Mesodermal cell (in vitro differentiated cells): ENCODE data around the gene TMOD1.

Source experiments
- H3K27ac ChIP-seq: 2 replicates; pipeline ENCODE4 v1.7.0; 2013; ENCODE audit warnings: mild to moderate bottlenecking, low read depth, low read length, moderate library complexity; ENCODE audit not compliant: severe bottlenecking
- H3K36me3 ChIP-seq: 2 replicates; pipeline ENCODE4 v1.7.1; 2013; ENCODE audit warnings: mild to moderate bottlenecking, low read length, moderate library complexity; ENCODE audit not compliant: control insufficient read depth, insufficient read depth
- H3K4me1 ChIP-seq: one replicate; pipeline ENCODE4 v1.7.1; 2013; ENCODE audit warnings: mild to moderate bottlenecking, low read length; ENCODE audit not compliant: insufficient read depth, control insufficient read depth, poor library complexity, severe bottlenecking
- H3K4me3 ChIP-seq: 2 replicates; pipeline ENCODE4 v1.7.0; 2013; ENCODE audit warnings: low read length, control low read depth, mild to moderate bottlenecking; ENCODE audit not compliant: insufficient read depth, poor library complexity, severe bottlenecking; ENCODE audit errors: extremely low read depth
- H3K9me3 ChIP-seq: 2 replicates; pipeline ENCODE4 v1.7.1; 2013; ENCODE audit warnings: mild to moderate bottlenecking, low read length, moderate library complexity; ENCODE audit not compliant: control insufficient read depth
- WGBS, 2 experiments: methylation state at CpG; one replicate each; pipeline ENCODE4 v1.1.5; 2013; ENCODE audit warnings: missing lambda C conversion rate in 2 of 2; ENCODE audit not compliant: insufficient coverage in 2 of 2; 5-methylcytosine and 5-hydroxymethylcytosine counted together

The TMOD1 gene

GRCh38 chr9:97548819-97549540 lies 47.5 kb downstream of the TMOD1 start:
- Histone ChIP-seq H3K4me1 (no peaks in the 10 kb centered on the region), H3K9me3 (no peaks in the 10 kb centered on the region), H3K36me3 (no peaks in the 10 kb centered on the region), H3K27ac (no peak overlapping the region), H3K4me3 (no peak overlapping the region)
- 72 to 100% methylated on average over 2 of the region's 3 CpGs for WGBS, 2 experiments

GRCh38 chr9:97550386-97550785 lies 48.9 kb downstream of the TMOD1 start:
- Histone ChIP-seq H3K9me3 (no peaks in the 10 kb centered on the region), H3K27ac (no peak overlapping the region), H3K4me3 (no peak overlapping the region), H3K4me1 (no peaks in the 10 kb centered on the region), H3K36me3 (no peaks in the 10 kb centered on the region)
- no CpG with 5 or more reads among the region's 1 CpG for WGBS, 2 experiments

- H3K36me3 ChIP-seq = no peaks in the 10 kb centered on the region
- no peaks in the 10 kb centered on the region for H3K4me1 ChIP-seq
- H3K4me3 ChIP-seq = no peak overlapping the region
- no peak overlapping the region for H3K27ac ChIP-seq
- H3K9me3 ChIP-seq = no peaks in the 10 kb centered on the region
- 100% methylated on average over 2 of the region's 5 CpGs; no CpG with 5 or more reads in 1 of the 2 experiments for WGBS, 2 experiments
Observed at GRCh38 chr9:97551308-97551707, 49.8 kb downstream of the TMOD1 start.

- 92 to 93% methylated on average over 6 of the region's 6 CpGs for WGBS, 2 experiments
- no peaks in the 10 kb centered on the region for H3K4me1 ChIP-seq
Observed at GRCh38 chr9:97553141-97553540, 51.7 kb downstream of the TMOD1 start.

GRCh38 chr9:97553841-97554240 lies 52.4 kb downstream of the TMOD1 start:
- Histone ChIP-seq H3K27ac (no peak overlapping the region), H3K9me3 (no peaks in the 10 kb centered on the region), H3K4me1 (no peaks in the 10 kb centered on the region), H3K4me3 (no peak overlapping the region), H3K36me3 (no peaks in the 10 kb centered on the region)
- 87 to 93% methylated on average over 4 of the region's 5 CpGs for WGBS, 2 experiments

More at GRCh38 chr9:97553141-97553540, 51.7 kb downstream of the TMOD1 start:
- Histone ChIP-seq H3K36me3 (no peaks in the 10 kb centered on the region), H3K27ac (no peak overlapping the region), H3K9me3 (no peaks in the 10 kb centered on the region), H3K4me3 (no peak overlapping the region)

GRCh38 chr9:97554566-97555075 lies 53.2 kb downstream of the TMOD1 start:
- H3K4me1 ChIP-seq = no peaks in the 10 kb centered on the region
- no peak overlapping the region for H3K27ac ChIP-seq
- H3K4me3 ChIP-seq = no peak overlapping the region
- no peaks in the 10 kb centered on the region for H3K36me3 ChIP-seq
- H3K9me3 ChIP-seq = no peaks in the 10 kb centered on the region
- 86 to 94% methylated on average over 4 to 6 of the region's 6 CpGs for WGBS, 2 experiments

GRCh38 chr9:97555164-97555563 lies 53.7 kb downstream of the TMOD1 start:
- no peak overlapping the region for H3K4me3 ChIP-seq
- H3K9me3 ChIP-seq = no peaks in the 10 kb centered on the region
- H3K36me3 ChIP-seq = no peaks in the 10 kb centered on the region
- 81 to 91% methylated on average over 10 to 11 of the region's 15 CpGs for WGBS, 2 experiments
- H3K4me1 ChIP-seq = no peaks in the 10 kb centered on the region
- H3K27ac ChIP-seq = no peak overlapping the region

- WGBS, 2 experiments = 94 to 96% methylated on average over 9 of the region's 10 CpGs
- Histone ChIP-seq H3K27ac (no peak overlapping the region), H3K36me3 (no peaks in the 10 kb centered on the region), H3K4me1 (no peaks in the 10 kb centered on the region), H3K4me3 (no peak overlapping the region), H3K9me3 (no peaks in the 10 kb centered on the region)
Observed at GRCh38 chr9:97556036-97556720, 54.7 kb downstream of the TMOD1 start.

- H3K36me3 ChIP-seq = no peaks in the 10 kb centered on the region
- H3K4me1 ChIP-seq = no peaks in the 10 kb centered on the region
- H3K9me3 ChIP-seq = no peaks in the 10 kb centered on the region
- 94 to 97% methylated on average over 10 of the region's 15 CpGs for WGBS, 2 experiments
- H3K27ac ChIP-seq = no peak overlapping the region
- H3K4me3 ChIP-seq = no peak overlapping the region
Observed at GRCh38 chr9:97556721-97557605, 55.5 kb downstream of the TMOD1 start.

- Histone ChIP-seq H3K27ac (no peak overlapping the region), H3K4me3 (no peak overlapping the region)
- WGBS, 2 experiments = 84 to 96% methylated on average over 4 to 6 of the region's 7 CpGs
Observed at GRCh38 chr9:97557606-97558095, 56.2 kb downstream of the TMOD1 start.

More at GRCh38 chr9:97557606-97558095, 56.2 kb downstream of the TMOD1 start:
- H3K36me3 ChIP-seq = no peaks in the 10 kb centered on the region
- H3K9me3 ChIP-seq = no peaks in the 10 kb centered on the region
- no peaks in the 10 kb centered on the region for H3K4me1 ChIP-seq
